ENCODE measurements around the gene ETFRF1.

The ETFRF1 gene, protein sequence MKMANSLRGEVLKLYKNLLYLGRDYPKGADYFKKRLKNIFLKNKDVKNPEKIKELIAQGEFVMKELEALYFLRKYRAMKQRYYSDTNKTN

DNA sequence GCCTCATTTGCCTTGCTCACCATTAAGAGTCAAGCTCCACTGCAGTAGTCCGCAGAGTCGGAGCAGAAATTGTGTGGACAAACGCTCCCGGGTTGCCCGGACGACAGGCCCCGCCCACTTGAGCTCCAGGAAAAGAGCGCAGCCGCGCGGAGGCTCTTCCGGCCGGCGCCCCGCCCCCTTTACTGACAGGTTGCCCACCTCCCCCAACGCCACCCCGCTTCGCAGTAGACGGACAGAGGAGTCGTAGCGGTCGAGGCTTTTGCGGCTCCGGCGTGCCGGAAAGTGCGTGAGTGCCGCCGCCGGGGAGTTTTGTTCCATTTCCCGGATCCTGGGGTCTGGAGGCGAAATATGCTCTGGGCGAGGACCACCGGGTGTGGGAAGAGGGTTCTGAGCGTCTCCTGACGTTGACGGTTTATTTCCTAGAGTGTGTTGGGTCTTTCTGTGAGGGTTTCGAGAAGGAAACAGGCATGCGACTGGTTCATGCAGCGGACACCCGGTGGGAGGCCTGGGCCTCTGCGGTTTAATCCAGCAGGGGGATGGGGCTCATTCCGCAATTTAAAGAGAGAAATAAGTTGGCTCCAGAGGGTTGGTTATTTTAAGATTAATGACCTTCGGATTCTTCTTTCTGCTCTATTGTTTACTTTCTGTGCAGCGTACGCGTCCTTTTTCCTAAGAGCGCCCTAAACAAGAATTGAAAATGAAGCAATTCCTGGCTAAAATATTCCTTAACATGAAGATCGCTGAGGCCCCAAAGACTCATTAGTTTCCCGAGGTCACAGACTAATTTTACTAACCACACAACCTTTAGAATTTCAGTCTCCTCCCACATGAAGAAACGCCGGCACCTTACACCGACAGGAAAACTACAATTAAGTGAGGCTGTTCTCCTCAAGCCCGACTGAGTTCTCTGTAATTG, at the start of gene ETFRF1, which contains the start of gene DNAI7:
TSS of gene ETFRF1 (plus strand) at position 182 of the 916 bp plus-strand sequence. CDS start 8,720 bp downstream, outside the sequence.
TSS of gene DNAI7 (minus strand) at position 105 of the 916 bp plus-strand sequence. CDS start at position 23, 82 bp downstream.
- peak; percentile 97 for DNase-seq

DNA sequence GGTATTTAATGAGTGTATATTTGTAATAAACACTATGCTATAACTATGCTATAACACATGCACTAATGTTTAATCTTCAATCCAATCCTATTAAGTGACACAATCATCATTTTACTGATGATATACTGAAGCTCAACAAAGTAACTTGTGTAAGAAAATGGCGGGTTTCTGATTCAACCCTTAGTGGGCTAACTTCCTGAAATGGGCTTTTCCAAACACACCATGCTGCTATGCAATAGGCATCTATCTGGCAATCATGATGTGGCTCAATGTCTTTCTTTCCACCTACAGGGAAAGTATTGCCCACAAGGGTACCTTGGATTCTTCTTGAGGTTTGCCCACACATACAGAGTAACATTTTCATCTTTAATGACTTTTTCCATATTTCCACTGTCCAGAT, 48.4 kb upstream of the ETFRF1 start:
- no peak for DNase-seq

DNA sequence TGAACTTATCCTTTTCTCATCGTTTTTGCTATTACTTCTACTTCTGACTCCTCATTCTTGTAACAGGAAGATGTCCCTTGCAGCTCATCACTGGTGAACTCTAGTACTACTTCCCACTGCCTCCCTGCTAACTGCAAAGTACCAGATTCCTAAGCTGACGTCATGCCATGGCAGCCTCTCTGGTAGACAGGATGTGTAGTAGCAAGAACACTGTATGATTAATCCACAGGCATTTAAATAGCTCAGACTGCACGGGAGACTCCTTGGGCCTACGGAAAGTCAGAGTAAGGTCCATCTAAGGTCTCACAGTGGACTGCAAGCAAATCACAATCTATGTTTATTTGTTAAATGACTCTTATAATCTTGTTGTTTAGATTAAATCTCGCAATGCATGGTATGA, 43.6 kb upstream of the ETFRF1 start:
- DNase-seq: no peak

DNA sequence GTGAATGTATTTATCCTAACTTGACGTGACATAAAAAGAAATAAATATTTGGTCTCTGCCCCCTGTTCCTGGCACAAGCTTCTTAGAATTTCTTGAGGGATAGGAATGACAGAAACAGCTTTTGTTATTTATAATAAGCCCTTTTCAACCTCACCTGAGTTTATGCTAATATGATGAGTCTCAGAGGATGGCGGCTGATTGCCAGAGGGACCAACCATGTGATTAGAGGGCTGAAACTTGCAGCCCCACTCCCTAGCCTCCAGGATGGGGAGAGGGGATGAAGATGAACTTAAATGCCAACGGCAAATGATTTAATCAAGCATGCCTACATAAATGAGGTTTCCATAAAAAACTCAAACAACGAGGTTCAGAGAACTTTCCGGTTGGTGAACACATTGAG, 43.0 kb upstream of the ETFRF1 start:
- DNase-seq: no peak

DNA sequence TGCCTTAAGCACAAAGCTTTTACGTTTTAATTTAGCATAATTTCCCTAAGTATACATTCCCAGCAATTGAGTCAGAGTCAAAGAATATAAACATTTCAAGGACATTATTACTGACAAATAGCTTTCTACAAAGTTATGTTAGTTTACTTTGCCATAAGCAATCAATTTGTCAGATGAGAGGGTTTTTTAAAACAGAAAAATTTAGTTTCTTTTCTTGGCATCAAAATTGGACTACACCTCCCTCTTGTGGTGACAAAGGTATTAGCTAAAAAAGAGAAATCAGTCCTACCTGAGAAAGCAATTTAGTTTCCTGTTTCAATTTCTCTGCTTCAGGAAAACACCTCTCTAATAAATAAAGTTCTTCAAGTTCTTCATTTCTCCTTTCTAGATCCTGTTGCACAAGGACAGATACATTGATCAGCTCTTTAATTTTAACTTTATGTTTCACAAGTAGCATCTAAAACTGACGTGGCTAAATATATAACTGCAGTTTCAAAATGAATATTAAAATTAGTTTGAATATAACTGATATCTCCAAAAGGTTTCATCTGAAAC, 39.9 kb upstream of the ETFRF1 start:
- no peak for DNase-seq

DNA sequence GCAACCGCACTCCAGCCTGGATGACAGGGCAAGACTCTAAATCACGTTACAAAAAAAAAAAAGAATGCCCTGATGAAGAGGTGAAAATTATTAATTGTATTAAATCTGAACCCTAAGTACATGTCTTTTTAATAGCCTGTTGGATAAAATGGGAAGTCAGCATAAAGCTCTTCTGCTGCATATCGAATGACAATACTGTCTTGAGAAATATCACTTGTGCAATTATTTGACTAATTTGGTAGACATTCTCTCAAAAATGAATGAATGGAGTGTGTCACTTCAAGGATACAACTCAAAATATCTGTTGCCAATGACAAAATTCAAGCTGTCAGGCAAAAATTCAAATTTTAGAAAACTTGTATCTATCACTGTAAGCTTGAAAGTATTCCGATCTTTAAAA, 39.0 kb upstream of the ETFRF1 start:
- no peak for DNase-seq

DNA sequence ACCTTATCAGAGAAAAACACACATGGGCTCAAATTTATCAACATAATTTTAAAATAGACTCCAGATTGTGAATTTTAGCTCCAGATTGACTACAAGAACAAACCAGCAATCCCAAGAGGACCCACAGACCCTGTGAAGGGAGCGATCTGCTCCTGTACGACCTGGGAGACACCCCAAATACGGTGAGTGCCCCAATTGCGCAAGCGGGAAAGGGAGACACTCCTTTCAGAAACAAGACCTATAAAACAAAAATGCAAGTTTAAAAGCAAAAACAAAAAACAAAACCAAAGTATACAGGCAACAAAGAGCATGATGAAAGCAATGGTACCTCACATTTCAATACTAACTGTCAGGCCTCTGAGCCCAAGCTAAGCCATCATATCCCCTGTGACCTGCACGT, 32.2 kb upstream of the ETFRF1 start:
- no peak for DNase-seq

DNA sequence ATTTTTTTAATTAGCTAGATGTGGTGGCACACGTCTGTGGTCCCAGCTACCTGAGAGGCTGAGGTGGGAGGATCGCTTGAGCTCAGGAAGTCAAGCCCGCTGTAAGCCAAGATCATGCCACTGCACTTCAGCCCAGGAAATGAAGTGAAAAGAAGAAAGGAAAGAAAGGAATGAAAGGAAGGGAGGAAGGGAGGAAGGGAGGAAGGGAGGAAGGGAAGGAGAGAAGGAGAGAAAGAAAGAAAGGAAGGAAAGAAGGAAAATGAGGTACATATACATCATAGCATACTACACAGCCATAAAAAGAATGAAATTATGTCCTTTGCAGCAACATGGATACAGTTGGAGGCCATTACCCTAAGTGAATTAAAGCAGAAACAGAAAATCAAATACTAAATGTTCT, 12.3 kb upstream of the ETFRF1 start:
- DNase-seq: no peak

DNA sequence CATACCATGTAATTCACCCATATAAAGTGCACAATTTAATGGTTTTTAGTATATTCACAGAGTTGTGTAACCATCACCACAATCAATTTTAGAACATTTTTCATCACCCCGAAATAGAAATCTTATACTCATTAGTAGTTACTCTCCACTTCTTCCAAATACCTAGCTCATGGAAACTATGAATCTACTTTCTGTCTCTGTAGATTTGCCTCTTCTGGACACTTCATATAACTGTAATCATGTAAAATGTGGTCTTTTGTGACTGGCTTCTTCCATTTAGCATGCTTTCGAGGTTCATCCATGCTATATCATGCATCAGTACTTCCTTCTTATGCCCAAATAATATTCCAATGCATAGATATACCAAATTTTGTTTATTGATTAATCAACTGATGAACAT, 10.9 kb upstream of the ETFRF1 start:
- no peak for DNase-seq

DNA sequence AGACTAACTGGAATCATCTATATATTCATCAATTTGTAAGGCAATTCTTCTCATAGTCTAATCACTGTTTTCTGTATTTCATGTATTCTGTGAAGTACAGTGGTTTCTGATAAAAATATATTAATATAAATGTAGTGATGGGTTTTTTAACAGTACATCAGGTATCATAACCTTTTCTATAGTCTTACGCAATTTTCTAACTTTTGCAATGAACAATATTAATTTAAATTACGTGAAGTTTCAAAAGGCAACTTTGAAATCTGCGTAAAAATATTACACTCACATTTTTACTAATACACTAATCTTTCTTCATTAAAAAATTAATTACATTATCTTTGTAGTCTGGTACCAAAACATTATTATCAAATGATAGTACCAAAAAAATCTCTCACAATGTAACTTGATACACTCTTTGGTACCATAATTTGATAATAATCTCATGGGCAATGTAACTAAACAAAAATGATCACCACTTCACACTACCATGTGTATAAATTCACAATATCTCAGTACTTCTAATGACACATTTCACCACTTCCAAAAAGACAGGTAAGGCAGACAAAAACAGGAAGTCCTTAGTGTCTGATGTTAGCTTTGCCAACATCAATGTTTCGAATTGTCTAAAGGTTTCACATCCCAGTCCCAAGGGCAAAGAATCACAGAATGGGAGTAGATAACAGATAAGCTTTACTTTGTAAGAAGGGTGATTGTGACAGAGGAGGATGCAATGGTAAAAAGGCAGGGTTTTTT, 8.8 kb upstream of the ETFRF1 start:
- DNase-seq: no peak

DNA sequence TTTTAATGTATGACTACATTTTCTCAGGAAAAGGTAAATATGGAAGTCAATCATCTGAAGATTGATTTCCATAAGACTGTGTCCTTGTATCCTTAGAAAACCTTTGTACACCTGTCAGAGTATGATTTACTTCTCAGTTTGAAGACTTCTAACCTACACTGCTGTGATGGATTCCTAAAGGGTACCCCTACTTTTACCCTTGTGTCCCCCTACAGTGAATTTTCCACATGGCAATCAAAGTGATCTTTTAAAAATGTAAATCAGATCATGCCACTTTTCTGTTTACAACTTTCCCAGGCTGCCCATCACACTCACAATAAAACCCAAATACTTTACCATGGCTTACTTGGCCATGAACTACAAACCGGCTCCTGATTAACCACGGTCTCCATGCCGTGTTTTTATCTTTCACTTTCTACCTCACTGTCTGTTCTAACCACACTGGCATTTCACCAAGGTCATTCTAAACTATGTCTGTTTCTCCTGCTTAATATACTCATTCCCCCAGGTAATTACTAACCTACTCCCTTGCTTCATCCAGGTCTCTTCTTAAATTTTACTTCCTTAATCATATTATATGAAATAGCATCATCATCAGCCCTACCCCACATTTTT, 8.1 kb upstream of the ETFRF1 start:
- no peak for DNase-seq

DNA sequence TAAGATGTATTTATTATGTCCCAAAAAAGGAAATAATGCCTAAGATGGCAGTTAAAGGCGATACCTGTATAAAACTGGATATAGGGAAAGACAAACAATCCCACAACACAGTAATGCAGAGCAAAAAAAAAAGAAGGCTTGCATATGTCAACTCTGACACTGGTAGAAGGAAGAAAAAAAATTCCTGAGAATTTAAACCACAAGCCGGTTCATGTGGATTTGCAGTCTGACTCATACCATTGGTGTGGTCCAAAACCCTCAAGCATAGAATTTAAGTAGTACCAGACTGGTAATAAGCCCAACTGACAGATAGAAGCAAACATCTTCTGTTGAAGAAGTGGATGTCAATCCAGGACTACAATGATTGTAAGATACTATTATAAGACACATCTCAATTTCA, 7.3 kb upstream of the ETFRF1 start:
- no peak for DNase-seq

DNA sequence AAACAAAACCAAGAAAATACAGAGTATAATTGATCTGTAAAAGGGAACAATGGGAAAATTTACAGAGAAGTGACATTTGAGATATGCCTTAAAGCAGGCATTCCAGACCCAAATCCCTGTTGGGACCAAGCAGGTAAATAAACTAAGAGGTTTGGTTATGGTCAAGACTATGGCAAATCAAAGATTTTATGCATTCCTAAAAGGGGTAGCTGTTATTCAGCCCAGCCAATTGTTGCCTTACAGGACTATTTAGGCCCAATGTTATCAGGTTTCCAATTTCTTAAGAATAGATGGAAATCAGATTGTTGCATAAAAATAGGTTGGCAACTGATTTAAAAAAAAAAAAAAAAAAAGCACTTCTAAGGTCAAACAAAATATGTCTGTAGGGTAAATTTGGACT, 5.4 kb upstream of the ETFRF1 start:
- DNase-seq: no peak

DNA sequence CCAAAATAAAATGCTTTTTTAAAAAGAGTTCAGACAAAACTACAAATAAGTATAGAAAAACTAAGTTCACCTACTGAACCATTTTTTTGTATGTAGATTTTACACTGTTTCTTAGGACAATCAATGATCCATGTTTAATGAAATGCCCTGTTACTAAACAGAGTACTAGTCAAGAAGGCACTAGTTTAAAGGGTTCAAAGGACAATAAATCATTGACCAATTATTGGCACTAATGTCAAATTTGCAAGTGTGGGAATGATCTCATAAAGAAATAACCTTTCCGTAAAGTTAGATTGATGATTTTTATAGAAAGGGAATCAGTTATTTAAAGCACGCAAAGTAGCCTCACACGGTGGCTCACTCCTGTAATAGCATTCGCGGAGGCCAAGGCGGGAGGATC, 4.2 kb upstream of the ETFRF1 start:
- no peak for DNase-seq

DNA sequence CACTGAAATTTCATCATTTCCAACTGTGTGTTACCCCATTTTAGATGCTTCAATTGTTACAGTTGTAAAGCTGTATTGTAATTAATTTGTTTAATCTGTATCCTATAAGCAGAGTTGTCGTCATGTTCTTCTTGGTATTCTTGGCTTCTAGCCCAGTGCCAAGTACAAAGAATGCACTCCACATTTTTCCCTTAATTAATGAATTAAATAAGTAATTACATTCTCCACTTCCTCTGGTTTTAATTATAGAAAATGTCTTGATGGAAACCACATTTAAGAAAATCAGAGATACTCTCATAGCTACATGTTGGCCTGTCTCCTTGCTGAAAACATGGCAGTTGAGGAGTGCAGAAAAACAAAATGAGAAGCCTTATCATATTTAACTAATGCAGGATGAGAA, 823 bp upstream of the ETFRF1 start:
- no peak for DNase-seq

DNA sequence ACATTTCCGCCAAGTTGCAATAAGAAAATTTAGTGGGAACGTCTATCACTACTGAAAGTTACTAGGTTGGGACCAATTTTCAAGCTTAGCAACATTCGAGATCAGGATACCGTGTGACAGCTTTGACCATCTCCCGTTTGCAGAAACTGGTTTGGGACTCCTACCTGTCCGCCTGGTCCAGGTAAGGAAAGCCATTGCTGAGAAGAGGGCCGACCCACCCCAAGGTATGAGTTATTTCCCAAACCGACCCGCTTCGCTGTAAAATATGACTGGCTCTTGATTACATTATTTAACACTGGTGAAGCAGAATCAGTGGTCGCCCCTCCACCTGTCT, 348 bp upstream of the ETFRF1 start:
- no peak for DNase-seq

DNA sequence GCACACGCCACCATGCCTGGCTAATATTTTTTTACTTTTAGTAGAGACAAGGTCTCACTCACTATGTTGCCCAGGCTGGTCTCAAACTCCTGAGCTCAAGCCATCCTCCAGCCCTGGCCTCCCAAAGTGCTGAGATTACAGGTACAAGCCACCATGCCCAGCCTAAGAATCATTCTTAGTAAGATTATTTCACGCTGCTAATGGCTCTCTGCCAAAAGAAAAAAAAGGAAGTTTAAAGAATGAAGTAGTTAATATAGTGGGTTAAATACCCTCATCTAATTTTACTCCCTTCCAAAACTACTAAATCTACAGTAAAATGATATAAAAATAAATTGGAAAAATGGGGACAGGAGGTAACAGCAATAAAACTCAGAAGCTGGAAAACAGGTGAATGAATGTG, 2.6 kb downstream of the ETFRF1 start:
- DNase-seq: no peak

DNA sequence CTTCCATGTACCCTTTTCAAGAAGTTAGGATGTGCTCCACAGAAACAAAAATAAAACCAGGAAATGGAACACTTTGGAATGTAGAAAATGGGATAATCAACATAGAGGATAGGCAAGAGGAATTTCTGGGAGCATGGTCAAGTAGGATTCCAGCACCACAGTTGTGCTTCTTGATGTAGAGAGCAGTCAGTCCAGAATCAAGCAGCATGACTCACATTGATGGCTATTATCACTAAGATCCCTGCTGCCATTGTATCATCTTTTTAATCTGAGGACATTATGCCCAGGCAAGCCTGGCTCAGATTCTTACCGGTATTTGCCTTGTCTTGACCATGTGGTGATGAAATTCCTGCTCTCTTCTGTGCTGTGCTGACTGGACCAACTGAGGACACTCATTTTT, 5.7 kb downstream of the ETFRF1 start:
- no peak for DNase-seq

DNA sequence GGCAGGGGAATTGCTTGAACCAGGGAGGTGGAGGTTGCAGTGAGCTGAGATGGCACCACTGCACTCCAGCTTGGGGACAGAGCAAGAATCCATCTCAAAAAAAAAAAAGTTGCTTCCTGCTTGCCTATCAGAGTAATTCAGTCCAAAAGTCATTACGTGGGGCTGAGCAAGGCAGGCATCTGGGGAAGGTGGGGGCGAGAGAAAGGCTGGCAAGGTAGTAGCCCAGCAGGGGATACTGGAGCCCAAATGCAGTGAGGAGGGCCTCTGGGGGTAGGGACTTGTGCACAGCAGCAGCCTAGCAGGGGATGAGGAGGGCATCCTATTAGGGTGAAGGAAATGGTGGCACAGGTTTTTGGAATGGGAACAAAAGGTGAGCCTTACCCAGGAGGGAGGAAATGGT, 7.1 kb downstream of the ETFRF1 start:
- DNase-seq: no peak

DNA sequence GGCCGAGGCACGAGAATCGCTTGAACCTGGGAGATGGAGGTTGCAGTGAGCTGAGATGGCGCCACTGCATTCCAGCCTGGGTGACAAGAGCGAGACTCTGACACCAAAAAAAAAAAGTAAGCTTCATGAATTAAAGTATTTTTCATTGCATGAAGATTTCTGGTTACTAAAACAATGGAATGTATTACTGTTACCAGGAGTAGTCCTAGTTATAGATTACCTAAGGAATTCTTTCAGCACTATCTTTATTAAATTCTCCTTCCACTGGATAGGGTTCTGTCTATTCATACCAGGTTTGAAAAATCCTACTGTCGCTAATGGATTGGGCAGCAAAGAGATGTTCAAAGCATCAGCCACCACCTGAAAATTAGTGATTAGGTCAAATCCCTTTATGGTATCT, 12.4 kb downstream of the ETFRF1 start:
- DNase-seq: no peak

DNA sequence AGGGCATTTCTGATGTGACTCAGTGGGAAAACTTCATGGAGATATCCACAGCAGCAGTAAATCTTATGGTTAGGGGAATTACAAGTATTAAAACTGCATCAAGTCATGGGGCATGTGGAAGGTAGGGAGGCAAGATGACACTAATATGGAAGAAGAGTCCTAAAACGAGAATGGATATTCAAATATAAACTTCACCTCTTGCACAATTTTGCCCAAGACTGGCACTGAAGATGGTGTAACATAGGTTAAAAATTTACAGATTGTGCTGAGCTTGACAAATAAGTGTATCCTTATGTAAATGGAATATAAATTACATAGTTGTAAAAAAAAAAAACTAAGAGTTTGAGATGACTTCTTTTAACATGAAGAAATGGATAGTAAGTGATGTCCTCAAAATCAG, 12.8 kb downstream of the ETFRF1 start:
- DNase-seq: no peak

DNA sequence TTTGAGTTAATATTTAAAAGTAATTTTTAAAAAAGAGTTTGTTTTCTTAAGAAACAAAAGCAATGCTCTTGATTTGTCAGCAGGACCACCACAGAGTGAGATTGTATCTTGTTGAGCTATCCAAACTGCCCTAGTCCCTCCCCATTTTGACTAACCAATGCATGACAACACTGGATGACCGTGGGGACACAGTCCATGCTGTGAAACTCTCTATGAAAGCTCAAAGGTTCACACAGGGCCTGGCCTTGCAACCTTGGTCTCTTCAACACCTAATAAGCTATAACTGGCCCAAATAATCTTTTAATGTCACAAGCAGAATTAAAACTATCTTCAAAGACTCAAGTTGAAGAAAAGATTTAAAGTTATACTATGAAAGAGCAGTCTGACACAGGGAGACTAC, 13.5 kb downstream of the ETFRF1 start:
- DNase-seq: no peak

DNA sequence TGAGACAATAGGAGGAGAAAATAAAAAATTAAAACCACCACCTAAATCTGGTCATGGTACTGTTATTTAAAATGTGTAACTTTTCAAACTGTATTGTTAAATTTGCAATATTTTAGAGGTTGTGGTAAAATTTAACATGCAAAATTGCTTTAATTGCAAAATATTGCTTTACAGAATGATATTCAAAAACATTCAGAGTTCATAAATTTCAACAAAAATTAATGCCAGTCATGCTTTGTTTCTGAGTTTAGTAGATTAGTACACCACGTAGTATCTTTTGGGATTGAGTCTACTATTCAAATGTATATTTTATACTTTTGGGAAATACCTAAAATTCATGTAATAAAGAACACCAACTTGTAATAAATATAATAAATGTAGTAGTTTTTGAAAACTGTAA, 18.3 kb downstream of the ETFRF1 start:
- DNase-seq: no peak

Measured in activated effector memory CD4-positive, alpha-beta T cell treated with anti-CD3 and anti-CD28 coated beads, Interleukin-2, amount 50 U/mL, for 16 hours (primary cell).